DOHH2 (cell line): ENCODE measurements around the gene KDM4F.

Source experiments
- EZH2phosphoT487 ChIP-seq: fragments of 200-600 bp; sonication (generic); IDR thresholded peaks from 2 replicates; pipeline ENCODE4 v1.6.1; 2017; ENCODE audit warnings: borderline replicate concordance, mild to moderate bottlenecking, antibody characterized with exemption, low read length, moderate library complexity, mixed read lengths
- TF ChIP-seq, protein P1 (sequence below): fragments of 200-600 bp; sonication (generic); IDR thresholded peaks from one replicate; pipeline ENCODE4 v1.5.1; 2014; ENCODE audit warnings: antibody characterized with exemption, mild to moderate bottlenecking, low read depth, low read length; ENCODE audit not compliant: poor library complexity, severe bottlenecking

DNA sequence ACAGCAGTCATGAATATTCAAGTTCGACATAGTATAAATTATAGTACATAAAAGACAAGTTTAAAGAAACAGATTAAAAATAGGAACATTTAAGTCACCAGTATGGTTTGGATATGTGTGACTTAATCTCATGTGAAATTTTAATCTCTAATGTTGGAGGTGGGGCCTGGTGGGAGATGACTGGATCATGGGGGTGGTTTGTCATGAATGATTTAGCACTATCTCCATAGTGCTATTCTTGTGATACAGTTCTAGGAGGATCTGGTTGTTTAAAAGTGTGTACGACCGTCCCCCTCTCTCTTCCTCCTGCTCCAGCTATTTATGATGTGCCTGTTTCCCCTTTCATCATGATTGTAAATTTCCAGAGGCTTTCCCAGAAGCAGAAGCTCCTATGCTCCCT is 20.9 kb upstream of the KDM4F start:
- TF ChIP-seq, protein P1, sequence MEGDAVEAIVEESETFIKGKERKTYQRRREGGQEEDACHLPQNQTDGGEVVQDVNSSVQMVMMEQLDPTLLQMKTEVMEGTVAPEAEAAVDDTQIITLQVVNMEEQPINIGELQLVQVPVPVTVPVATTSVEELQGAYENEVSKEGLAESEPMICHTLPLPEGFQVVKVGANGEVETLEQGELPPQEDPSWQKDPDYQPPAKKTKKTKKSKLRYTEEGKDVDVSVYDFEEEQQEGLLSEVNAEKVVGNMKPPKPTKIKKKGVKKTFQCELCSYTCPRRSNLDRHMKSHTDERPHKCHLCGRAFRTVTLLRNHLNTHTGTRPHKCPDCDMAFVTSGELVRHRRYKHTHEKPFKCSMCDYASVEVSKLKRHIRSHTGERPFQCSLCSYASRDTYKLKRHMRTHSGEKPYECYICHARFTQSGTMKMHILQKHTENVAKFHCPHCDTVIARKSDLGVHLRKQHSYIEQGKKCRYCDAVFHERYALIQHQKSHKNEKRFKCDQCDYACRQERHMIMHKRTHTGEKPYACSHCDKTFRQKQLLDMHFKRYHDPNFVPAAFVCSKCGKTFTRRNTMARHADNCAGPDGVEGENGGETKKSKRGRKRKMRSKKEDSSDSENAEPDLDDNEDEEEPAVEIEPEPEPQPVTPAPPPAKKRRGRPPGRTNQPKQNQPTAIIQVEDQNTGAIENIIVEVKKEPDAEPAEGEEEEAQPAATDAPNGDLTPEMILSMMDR, result no peak
- TF ChIP-seq EZH2phosphoT487, result no peak
